Activated CD4-positive, alpha-beta T cell treated with anti-CD3 and anti-CD28 coated beads, Interleukin-2, amount 50 U/mL, for 48 hours (primary cell): ENCODE results near the gene COPRS.

Experiments used
- DNase-seq, 2 experiments: peaks; one replicate each; pipeline ENCODE4 v3.0.0-alpha.2; 2020

The COPRS gene

GRCh38 chr17:31807846-31808245 is 51.2 kb downstream of the COPRS start:
- DNase-seq, result no peak

DNA sequence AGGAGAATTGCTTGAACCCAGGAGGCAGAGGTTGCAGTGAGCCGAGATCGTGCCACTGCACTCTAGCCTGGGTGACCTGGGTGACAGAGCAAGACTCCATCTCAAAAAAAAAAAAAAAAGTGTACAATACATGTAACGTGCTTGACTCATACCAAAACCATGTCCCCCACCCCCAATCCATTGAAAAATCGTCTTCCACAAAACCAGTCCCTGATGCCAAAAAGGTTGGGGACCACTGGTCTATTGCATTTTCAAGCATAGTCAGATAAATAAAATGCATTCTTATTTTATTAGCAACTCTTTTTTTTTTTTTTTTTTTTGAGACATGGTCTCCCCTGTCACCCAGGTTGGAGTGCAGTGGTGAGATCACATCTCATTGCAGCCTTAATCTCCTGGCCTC is 52.1 kb downstream of the COPRS start:
- DNase-seq, result no peak

- DNase-seq, result no peak
Measured at GRCh38 chr17:31803494-31804213, 55.4 kb downstream of the COPRS start.

- DNase-seq, result peak in 1 of 2 experiments; percentile 2
Measured at GRCh38 chr17:31802502-31802901, 56.5 kb downstream of the COPRS start.
